Fibroblast of the conjunctiva (primary cell): Measurements from ENCODE around the gene SUSD2.
"Not testable (repeated sequence)": the region's sequence is repeated elsewhere in the genome, so short reads cannot be mapped to it uniquely, and the experiment has no call there.

Experiments
- DNase-seq: peaks from one replicate; pipeline ENCODE4 v3.0.0-alpha.2; 2010; ENCODE audit warnings: low read depth

SUSD2 gene

GRCh38 chr22:24181088-24181995, at the start of gene SUSD2:
SUSD2 (plus strand) TSS chr22:24181487; CDS start chr22:24181520, 33 bp downstream.
- DNase-seq: no peak

GRCh38 chr22:24133187-24133965, 47.9 kb upstream of the SUSD2 start:
- no peak for DNase-seq

GRCh38 chr22:24134090-24134846, 47.0 kb upstream of the SUSD2 start:
- no peak for DNase-seq

GRCh38 chr22:24136533-24136932, 44.8 kb upstream of the SUSD2 start:
- DNase-seq: not testable (repeated sequence)

GRCh38 chr22:24137595-24137994, 43.7 kb upstream of the SUSD2 start:
- DNase-seq: peak; percentile 55

- no peak for DNase-seq
These were observed 42.5 kb upstream of the SUSD2 start for GRCh38 chr22:24138649-24139420.

- DNase-seq: no peak
These were observed 40.9 kb upstream of the SUSD2 start for GRCh38 chr22:24140357-24140756.

- no peak for DNase-seq
These were observed 39.7 kb upstream of the SUSD2 start for GRCh38 chr22:24141586-24141985.

- DNase-seq: no peak
These were observed 39.0 kb upstream of the SUSD2 start for GRCh38 chr22:24142241-24142640.

GRCh38 chr22:24142831-24143230, 38.5 kb upstream of the SUSD2 start:
- no peak for DNase-seq

- DNase-seq: no peak
These were observed 37.1 kb upstream of the SUSD2 start for GRCh38 chr22:24144056-24144777.

- DNase-seq: no peak
These were observed 36.6 kb upstream of the SUSD2 start for GRCh38 chr22:24144778-24145085.

- DNase-seq: no peak
These were observed 35.7 kb upstream of the SUSD2 start for GRCh38 chr22:24145446-24146193.

GRCh38 chr22:24146194-24146616, 35.1 kb upstream of the SUSD2 start:
- peak; percentile 47 for DNase-seq

- peak; percentile 51 for DNase-seq
These were observed 34.4 kb upstream of the SUSD2 start for GRCh38 chr22:24146791-24147353.

- no peak for DNase-seq
These were observed 33.6 kb upstream of the SUSD2 start for GRCh38 chr22:24147666-24148065.

- DNase-seq: no peak
These were observed 32.8 kb upstream of the SUSD2 start for GRCh38 chr22:24148266-24149197.

GRCh38 chr22:24149198-24149590, 32.1 kb upstream of the SUSD2 start:
- no peak for DNase-seq

- DNase-seq: no peak
These were observed 27.9 kb upstream of the SUSD2 start for GRCh38 chr22:24153353-24153752.
